Astrocyte of the hippocampus (primary cell): ENCODE data around the gene ATXN1.

Experiments
- DNase-seq: peaks from one replicate; pipeline ENCODE4 v3.0.0; 2011; ENCODE audit warnings: low read depth, low spot score

Gene ATXN1

DNA sequence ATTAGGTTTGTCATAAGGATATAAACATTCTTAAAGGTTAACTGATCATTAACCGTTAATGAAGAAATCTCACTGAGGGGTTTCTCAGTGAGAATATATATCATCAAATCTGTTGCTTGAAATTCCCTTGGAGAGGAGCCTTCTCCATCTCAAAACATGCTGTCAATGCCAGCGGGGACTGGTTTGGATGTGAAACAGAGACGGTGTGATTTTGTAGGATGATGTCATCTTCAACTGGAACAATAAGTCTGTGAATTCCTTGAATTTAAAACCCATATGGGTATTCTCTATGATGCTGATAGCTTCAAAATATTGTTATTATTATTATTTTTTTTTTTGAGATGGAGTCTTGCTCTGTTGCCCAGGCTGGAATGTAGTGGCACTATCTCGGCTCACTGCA, 447.0 kb downstream of the ATXN1 start:
- DNase-seq: no peak

- DNase-seq: no peak
Observed at GRCh38 chr6:16313732-16314131, 447.5 kb downstream of the ATXN1 start.

DNA sequence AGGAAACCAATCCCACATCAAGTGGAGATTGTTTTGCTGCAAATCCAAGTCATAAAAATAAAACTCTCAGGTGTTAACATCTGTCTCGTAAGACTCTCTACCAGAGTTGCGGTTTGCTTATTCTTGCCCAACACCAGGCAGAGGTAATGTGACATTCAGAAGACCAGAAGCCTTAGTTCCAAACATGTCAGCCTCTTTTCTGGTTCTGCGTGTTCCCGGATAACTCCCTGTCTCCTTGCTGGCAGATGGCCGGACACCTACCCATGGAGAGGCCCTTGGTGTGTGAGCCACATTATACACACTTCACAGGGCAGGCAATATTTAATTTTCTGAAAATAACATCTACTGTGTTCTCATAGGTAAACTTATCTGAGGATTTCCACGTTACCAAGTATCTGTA, 449.5 kb downstream of the ATXN1 start:
- no peak for DNase-seq

DNA sequence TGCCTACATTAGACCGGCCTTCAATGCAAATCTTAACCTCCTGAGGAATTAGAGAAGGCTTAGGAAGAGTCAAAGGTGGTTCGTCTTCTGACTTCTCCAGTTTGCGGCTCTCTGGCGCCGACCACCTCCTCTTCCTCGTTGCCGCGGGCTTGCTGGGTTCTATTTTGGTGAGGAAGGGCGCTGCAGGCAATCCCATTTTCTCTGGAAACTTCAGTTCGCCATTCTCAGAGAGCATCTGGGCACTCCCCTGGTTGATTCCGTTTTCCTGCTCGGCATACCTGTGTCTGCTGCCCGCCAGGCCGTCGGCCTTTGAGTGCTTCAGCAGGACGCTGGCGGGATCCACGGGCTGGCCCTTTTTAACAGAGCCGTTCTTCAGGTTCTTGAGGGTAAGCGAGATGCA, 454.9 kb downstream of the ATXN1 start:
- DNase-seq: no peak

GRCh38 chr6:16305788-16306187, 455.5 kb downstream of the ATXN1 start:
- DNase-seq: no peak

DNA sequence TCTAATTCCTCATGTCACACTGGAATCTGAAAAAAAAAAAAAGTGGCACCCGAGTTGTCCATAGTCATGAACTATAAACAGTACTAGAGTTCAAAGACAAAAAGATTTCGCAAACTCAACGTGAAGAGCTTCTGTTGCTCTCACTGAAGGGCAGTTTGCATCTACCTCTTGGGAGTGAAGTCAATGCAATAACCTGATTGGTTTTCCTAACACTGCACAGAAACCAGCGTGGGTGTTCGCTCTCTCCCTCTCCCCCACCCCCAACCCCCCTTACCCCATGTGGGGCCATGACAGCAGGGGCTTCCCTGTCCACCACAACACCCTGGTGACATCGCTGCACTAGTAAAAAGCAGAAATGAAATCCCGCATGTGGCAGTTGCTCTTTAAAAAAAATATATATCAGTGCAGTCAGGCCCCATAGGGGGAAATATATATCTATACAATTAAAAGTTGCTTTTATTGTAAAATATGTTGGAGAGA, 456.0 kb downstream of the ATXN1 start:
- no peak for DNase-seq

DNA sequence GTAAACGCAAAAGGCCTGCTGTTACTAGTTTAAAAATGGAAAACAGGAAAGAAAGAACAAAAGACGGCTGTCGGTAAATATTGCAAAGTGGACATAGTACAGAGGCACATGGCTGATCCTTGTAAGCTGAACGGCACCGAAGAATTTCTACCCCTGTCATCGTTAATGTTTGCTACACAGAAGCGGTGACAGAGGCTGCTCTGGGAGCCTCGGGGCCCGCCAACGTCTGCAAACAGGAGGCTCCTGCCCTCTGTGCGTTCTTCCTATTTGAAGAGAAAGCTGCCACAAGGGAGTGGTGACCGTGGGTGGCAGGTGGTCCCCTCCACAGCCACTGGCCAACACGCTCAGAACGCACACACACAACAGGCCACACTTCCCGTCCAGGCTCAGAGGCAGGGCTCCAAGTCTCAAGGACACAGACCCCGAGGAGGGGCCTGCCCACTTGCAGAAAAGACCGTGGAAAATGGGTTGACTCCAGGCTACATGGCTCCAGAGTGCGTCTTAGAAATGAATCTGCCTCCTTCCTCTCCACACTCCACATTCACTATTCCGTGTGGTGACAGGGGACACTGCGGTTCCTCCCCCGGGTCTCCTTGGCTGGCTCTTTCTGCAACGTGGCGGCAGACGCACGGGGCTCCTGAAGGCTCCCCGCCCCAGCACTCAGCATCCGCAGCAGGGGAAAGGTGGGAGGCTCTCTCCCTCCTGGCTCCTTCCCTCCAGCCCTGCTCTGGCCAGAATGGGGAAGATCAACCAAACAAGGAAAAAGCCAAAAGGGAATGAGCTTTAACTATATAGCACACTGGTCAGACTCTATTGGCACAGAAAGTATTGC, 458.3 kb downstream of the ATXN1 start:
- no peak for DNase-seq

DNA sequence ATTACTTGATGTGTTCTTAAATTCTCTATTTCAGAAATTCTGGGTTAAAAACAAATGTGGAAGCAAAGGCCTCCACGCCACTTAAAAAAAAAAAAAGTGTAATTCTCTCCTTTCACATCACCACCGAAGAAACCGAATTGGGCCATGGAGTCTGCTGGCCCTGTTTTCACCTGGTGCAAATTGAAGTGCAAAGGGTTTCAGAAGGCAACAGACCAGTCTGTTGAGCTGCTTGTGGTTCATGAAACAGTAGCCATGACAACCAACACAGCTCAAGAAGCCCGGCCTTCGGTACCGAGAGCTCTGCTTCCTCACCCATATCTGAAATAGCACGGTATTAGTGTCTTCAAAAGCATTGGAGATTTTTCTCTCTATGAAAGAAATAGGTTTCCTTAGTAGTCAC, 459.7 kb downstream of the ATXN1 start:
- no peak for DNase-seq

DNA sequence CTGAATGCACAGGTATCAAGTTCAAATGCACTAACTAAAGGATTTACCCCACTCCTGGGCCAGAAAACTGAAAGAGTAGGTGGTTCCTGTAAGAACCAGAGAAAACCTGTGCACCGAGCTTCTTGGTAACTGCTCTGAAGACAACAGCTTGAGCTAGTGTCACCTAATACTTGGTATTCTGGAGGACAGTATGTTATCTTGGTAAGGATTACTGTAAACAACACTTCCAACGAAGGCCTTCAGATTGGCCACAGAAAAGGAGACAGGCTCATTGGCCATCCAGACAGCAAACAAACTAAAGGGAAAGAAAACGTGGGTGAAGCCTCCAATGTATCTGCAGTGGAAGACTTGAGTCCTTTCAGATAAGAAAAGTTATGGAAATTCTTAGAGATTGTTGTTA, 461.4 kb downstream of the ATXN1 start:
- DNase-seq: no peak

DNA sequence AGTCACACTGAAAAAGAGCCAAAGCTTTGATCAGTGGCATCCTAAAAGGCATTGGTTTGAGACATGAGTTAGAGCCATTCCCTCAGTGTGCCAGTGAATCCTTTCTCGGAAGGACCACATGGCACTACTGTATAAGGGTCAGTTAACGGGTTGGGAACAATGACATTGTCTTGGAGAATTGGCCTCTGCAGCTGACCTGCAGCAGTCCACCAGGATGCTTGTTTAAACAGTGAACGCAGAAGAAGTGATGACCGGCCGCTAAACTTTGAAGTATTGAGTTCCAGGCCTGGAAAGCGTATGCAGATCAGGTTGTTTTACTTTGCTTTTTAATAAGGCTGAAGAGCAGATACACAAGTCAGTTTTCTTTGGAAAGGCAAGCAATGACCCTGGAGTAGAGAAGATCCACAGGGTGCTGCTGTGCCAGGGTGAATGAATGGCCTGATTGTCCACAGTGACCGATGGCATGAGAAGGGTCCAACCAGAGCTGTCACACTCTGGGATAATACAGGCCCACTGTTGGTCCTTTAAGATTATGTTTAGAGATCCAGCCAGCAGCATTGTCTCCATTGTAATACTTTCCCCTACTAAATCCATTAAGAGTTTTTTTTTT, 465.1 kb downstream of the ATXN1 start:
- DNase-seq: no peak

DNA sequence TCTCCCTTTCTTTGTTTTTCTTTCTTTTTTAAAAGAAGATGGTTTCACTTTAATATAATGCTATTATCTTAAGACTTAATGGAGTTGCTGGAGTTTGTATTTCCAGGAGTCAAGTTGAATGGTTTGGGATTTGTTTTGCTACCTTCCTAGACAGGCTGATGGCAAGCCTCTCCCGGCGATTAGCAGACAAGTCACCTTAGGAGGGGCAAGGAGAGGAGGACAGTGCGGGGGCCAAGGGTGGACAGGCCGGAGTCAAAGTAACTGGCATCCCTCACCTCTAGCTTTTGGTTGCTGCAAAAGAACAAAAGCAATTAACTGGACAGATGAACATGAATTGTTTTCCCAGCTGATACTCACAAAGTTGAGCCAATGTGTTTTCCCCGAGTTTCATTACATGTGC, 465.8 kb downstream of the ATXN1 start:
- DNase-seq: no peak

DNA sequence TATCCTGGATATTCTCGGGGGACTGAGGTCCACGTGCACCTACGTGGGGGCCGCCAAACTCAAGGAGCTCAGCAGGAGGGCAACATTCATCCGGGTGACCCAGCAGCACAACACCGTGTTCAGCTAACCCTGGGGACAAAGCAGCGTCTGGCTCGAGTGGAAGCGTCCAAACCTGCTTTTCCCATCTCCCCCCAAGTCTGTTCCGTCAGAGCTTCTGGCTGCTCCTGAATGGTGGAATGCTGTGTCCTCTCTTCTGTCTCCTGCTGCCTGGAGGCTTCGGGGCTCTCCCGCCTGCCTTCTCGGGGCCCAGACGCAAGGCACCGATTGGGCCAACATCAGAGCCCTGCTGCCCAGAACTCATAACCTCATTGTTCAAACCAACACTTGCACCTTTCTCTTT, 466.2 kb downstream of the ATXN1 start:
- DNase-seq: no peak

- no peak for DNase-seq
Observed at GRCh38 chr6:16294371-16294770, 466.9 kb downstream of the ATXN1 start.

GRCh38 chr6:16292942-16293341, 468.3 kb downstream of the ATXN1 start:
- no peak for DNase-seq

- DNase-seq: no peak
Observed at GRCh38 chr6:16292432-16292831, 468.8 kb downstream of the ATXN1 start.

DNA sequence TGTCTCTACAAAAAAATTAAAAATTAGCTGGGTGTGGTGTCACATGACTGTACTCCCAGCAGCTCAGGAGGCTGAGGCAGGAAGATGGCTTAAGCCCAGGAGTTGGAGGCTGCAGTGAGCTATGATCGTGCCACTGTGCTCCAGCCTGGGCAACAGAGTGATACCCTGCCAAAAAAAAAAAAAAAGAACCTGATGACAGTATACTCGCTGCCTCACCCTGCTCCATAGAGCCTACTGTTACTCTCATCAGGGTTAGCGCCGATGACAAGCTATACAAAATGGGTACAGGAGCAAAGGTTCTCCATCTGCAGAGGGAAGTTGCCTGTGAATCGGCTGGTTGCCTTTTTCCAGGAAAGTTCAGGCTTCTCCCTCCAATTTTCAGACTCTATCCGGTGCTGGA, 469.5 kb downstream of the ATXN1 start:
- no peak for DNase-seq

DNA sequence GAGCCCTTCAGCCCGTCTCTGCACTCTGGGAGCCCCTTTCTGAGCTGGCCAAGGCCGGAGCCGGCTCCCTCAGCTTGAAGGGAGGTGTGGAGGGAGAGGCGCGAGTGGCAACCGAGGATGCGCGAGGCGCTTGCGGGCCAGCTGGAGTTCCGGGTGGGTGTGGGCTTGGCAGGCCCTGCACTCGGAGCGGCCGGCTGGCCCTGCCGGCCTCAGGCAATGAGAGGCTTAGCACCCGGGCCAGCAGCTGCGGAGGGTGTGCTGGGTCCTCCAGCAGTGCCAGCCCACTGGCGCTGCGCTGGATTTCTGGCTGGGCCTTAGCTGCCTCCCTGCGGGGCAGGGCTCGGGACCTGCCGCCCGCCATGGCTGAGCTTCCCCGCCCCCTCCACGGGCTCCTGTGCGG, 473.1 kb downstream of the ATXN1 start:
- no peak for DNase-seq

GRCh38 chr6:16286151-16286522, 475.1 kb downstream of the ATXN1 start:
- peak; percentile 80 for DNase-seq

GRCh38 chr6:16285467-16286150, 475.7 kb downstream of the ATXN1 start:
- no peak for DNase-seq

GRCh38 chr6:16284472-16284871, 476.8 kb downstream of the ATXN1 start:
- no peak for DNase-seq

DNA sequence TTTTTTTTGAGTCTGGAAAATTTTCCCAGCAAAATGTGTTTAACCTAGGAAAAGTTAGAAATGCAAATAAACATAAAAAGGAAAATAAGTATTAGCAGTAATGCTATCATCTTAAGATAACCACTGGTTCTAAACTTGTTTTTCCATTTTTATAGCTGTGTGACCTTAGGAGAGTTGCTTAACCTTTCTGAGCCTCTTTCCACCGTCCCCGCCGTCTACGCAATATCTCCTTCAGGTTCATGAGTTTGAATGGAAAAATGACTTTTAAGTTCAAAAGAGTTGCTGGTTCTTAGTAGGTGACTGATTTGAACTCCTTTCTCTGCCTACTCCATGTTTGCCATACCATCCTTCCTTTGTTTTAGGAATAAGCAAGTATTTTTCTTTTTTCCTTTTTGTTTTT, 478.9 kb downstream of the ATXN1 start:
- no peak for DNase-seq

GRCh38 chr6:16279243-16279642, 482.0 kb downstream of the ATXN1 start:
- DNase-seq: no peak

DNA sequence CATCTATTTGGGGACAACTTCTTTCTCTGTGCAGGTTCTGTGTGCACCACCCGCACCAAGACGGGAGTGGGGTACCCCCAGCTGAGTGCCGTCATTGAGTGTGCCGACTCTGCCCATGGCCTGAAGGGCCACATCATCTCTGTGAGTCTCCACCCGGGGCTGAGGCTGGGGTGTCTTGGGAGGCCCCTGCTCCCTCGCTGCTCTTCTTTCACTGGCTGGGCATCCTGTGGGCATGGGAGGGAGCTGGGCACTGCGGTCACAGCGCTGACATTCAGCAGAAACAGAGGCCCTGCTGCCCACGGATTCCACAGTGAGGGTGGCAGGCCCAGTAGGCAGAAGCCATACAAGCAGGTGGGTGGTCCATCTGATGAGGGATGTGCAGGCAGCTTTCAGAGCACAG, 482.5 kb downstream of the ATXN1 start:
- DNase-seq: no peak
